GM23338 (cell line): ENCODE results near the gene TDG. TPM values are rescaled to one million over a fixed set of nuclear protein-coding genes. Genes with fewer than 3 reads are reported as not detected.

Experiments used
- ATAC-seq: fragments of 200-7000 bp; cut with Tn5 transposase; 3 replicates; pipeline ENCODE4 v1.9.1; 2020
- DNase-seq: peaks from one replicate; pipeline ENCODE4 v3.0.0-alpha.2; 2015; ENCODE audit warnings: low spot score
- H2AFZ ChIP-seq: fragments of 200-600 bp; sonication (generic); 2 replicates; pipeline ENCODE4 v1.8.0; 2016; ENCODE audit warnings: antibody characterized with exemption, mild to moderate bottlenecking, moderate library complexity
- H3F3A ChIP-seq: fragments of 200-600 bp; sonication (generic); replicated peaks from 2 replicates; pipeline ENCODE4 v1.8.0; 2017; ENCODE audit warnings: antibody characterized with exemption, mixed run types, low read depth
- H3K27ac ChIP-seq: fragments of 200-600 bp; sonication (generic); 2 replicates; pipeline ENCODE4 v1.6.1; 2016; ENCODE audit warnings: low read depth
- H3K27me3 ChIP-seq: fragments of 200-600 bp; sonication (generic); 2 replicates; pipeline ENCODE4 v1.8.0; 2016; ENCODE audit warnings: mild to moderate bottlenecking, mixed run types, moderate library complexity; ENCODE audit not compliant: insufficient read depth
- H3K36me3 ChIP-seq: fragments of 200-600 bp; sonication (generic); 2 replicates; pipeline ENCODE4 v1.8.0; 2016; ENCODE audit warnings: mild to moderate bottlenecking; ENCODE audit not compliant: insufficient read depth
- H3K4me1 ChIP-seq: fragments of 200-600 bp; sonication (generic); 2 replicates; pipeline ENCODE4 v1.8.0; 2016; ENCODE audit warnings: mild to moderate bottlenecking, moderate library complexity; ENCODE audit not compliant: insufficient read depth
- H3K4me2 ChIP-seq: fragments of 200-600 bp; sonication (generic); 2 replicates; pipeline ENCODE4 v1.7.1; 2017; ENCODE audit warnings: mixed run types
- H3K4me3 ChIP-seq: fragments of 200-600 bp; sonication (generic); 2 replicates; pipeline ENCODE4 v1.6.1; 2016; ENCODE audit warnings: mixed run types
- H3K79me2 ChIP-seq: fragments of 200-600 bp; sonication (generic); replicated peaks from 2 replicates; pipeline ENCODE4 v1.8.0; 2017; ENCODE audit warnings: mild to moderate bottlenecking; ENCODE audit not compliant: insufficient read depth
- H3K9me2 ChIP-seq: fragments of 200-600 bp; sonication (generic); 2 replicates; pipeline ENCODE4 v1.8.0; 2017; ENCODE audit not compliant: insufficient read depth
- H4K20me1 ChIP-seq: fragments of 200-600 bp; sonication (generic); replicated peaks from 2 replicates; pipeline ENCODE4 v1.8.0; 2017; ENCODE audit warnings: mild to moderate bottlenecking; ENCODE audit not compliant: insufficient read depth
- H3K27ac Mint-ChIP-seq: 2 replicates; pipeline ENCODE4 v1.8.0; 2020; ENCODE audit warnings: inconsistent platforms, mild to moderate bottlenecking, moderate library complexity, mixed read lengths
- H3K27me3 Mint-ChIP-seq: 3 replicates; pipeline ENCODE4 v1.8.0; 2022; ENCODE audit warnings: low read depth, mild to moderate bottlenecking, moderate library complexity, mixed read lengths, inconsistent platforms; ENCODE audit not compliant: insufficient read depth, poor library complexity
- H3K36me3 Mint-ChIP-seq: 3 replicates; pipeline ENCODE4 v1.8.0; 2021; ENCODE audit warnings: low read depth, mild to moderate bottlenecking, inconsistent platforms, moderate library complexity, mixed read lengths
- H3K4me1 Mint-ChIP-seq: 3 replicates; pipeline ENCODE4 v1.8.0; 2020; ENCODE audit warnings: mild to moderate bottlenecking, inconsistent platforms, mixed read lengths
- H3K4me3 Mint-ChIP-seq: 3 replicates; pipeline ENCODE4 v1.8.0; 2021; ENCODE audit warnings: moderate library complexity, mild to moderate bottlenecking, inconsistent platforms, mixed read lengths
- H3K9me3 Mint-ChIP-seq: 3 replicates; pipeline ENCODE4 v1.8.0; 2020; ENCODE audit warnings: moderate library complexity, mild to moderate bottlenecking, inconsistent platforms, mixed read lengths
- CREB1 ChIP-seq: fragments of 250-450 bp; sonication (Bioruptor Pico); IDR thresholded peaks from 2 replicates; pipeline ENCODE4 v1.5.0; 2020; ENCODE audit warnings: low read depth, mild to moderate bottlenecking, moderate library complexity
- CTCF ChIP-seq, 2 experiments: fragments of 200-600 bp in 1 of 2; sonication (generic) in 1 of 2; conservative IDR thresholded peaks; 2 replicates each; pipeline versions ENCODE4 v1.5.1 to v1.6.1; 2016 to 2017; ENCODE audit warnings: antibody characterized with exemption in 2 of 2, low read depth in 2 of 2, mild to moderate bottlenecking in 2 of 2, moderate library complexity in 1 of 2
- EZH2 ChIP-seq: fragments of 200-600 bp; sonication (generic); IDR thresholded peaks from one replicate; pipeline ENCODE4 v1.8.0; 2017; ENCODE audit warnings: antibody characterized with exemption, mild to moderate bottlenecking, low read depth; ENCODE audit not compliant: unreplicated experiment
- EZH2phosphoT487 ChIP-seq: fragments of 200-600 bp; sonication (generic); IDR thresholded peaks from one replicate; pipeline ENCODE4 v1.8.1; 2018; ENCODE audit warnings: antibody characterized with exemption; ENCODE audit not compliant: unreplicated experiment
- NANOG ChIP-seq: IDR thresholded peaks from 2 replicates; pipeline ENCODE4 v1.6.1; 2016; ENCODE audit warnings: antibody characterized with exemption, borderline replicate concordance
- STAT1 ChIP-seq: IDR thresholded peaks from one replicate; pipeline ENCODE4 v1.6.1; 2016; ENCODE audit warnings: antibody characterized with exemption; ENCODE audit not compliant: unreplicated experiment
- ZNF114 ChIP-seq: fragments of 250-450 bp; sonication (Bioruptor Pico); IDR thresholded peaks from 2 replicates; pipeline ENCODE4 v1.5.0; 2020; ENCODE audit warnings: mild to moderate bottlenecking, moderate library complexity
- ZNF331 ChIP-seq: fragments of 250-450 bp; sonication (Bioruptor Pico); IDR thresholded peaks from 2 replicates; pipeline ENCODE4 v1.5.0; 2020; ENCODE audit warnings: low read depth, mild to moderate bottlenecking, moderate library complexity
- polyA plus RNA-seq: library from polyadenylated mRNA; unstranded; fragments of >200 nt; fragmentation: Nextera tagmentation; extraction: Ambion mirVana; gene quantifications from 2 replicates; pipeline ENCODE4 v1.2.1, GENCODE V29; 2016
- total RNA-seq: library from RNA; depleted of rRNA; stranded (reverse); fragments of >200 nt; shearing (Covaris generic); gene quantifications from 2 replicates; pipeline ENCODE4 v1.2.3, GENCODE V29; 2014
- TF ChIP-seq, protein P1 (sequence below): IDR thresholded peaks from one replicate; pipeline ENCODE4 v1.6.1; 2018; ENCODE audit warnings: antibody characterized with exemption; ENCODE audit not compliant: unreplicated experiment
- TF ChIP-seq, protein P2 (sequence below): fragments of 250-450 bp; sonication (Bioruptor Pico); IDR thresholded peaks from 2 replicates; pipeline ENCODE4 v1.5.0; 2020; ENCODE audit warnings: mild to moderate bottlenecking, moderate library complexity

TDG gene
- total and polyA plus RNA-seq, 2 experiments from 2014 or later: 57.0 to 66.2 TPM

GRCh38 chr12:104010121-104010520 is 44.4 kb downstream of the TDG start:
- ATAC-seq (no peak), DNase-seq (no peak)
- Histone ChIP-seq H3F3A (no peaks in the 10 kb centered on the region), H2AFZ (no peak overlapping the region), H3K4me1 (no peaks in the 10 kb centered on the region), H3K9me2 (no peaks in the 10 kb centered on the region), H3K27me3 (no peaks in the 10 kb centered on the region), H3K4me3 (no peak overlapping the region), H4K20me1 (no peaks in the 10 kb centered on the region), H3K36me3 (no peaks in the 10 kb centered on the region), H3K4me2 (no peak overlapping the region), H3K27ac (no peak overlapping the region), H3K79me2 (no peaks in the 10 kb centered on the region)
- H3K27ac Mint-ChIP-seq: no peak overlapping the region
- H3K4me1 Mint-ChIP-seq: no peaks in the 10 kb centered on the region
- H3K36me3 Mint-ChIP-seq: peaks cover 3% of the 10 kb centered on the region; the same call in 1 of the 3 replicates
- peaks cover 7% of the 10 kb centered on the region for H3K27me3 Mint-ChIP-seq
- no peak overlapping the region for H3K4me3 Mint-ChIP-seq
- TF ChIP-seq ZNF331 (CRISPR knock-in tag) (no peak), EZH2phosphoT487 (no peak), STAT1 (no peak), ZNF114 (CRISPR knock-in tag) (no peak), NANOG (no peak), CREB1 (CRISPR knock-in tag) (no peak), EZH2 (no peak), CTCF (conservative IDR thresholded peaks at IDR 0.05; ENCODE audit: low read depth in 2 of 2) (no peak)
- TF ChIP-seq, protein P1, sequence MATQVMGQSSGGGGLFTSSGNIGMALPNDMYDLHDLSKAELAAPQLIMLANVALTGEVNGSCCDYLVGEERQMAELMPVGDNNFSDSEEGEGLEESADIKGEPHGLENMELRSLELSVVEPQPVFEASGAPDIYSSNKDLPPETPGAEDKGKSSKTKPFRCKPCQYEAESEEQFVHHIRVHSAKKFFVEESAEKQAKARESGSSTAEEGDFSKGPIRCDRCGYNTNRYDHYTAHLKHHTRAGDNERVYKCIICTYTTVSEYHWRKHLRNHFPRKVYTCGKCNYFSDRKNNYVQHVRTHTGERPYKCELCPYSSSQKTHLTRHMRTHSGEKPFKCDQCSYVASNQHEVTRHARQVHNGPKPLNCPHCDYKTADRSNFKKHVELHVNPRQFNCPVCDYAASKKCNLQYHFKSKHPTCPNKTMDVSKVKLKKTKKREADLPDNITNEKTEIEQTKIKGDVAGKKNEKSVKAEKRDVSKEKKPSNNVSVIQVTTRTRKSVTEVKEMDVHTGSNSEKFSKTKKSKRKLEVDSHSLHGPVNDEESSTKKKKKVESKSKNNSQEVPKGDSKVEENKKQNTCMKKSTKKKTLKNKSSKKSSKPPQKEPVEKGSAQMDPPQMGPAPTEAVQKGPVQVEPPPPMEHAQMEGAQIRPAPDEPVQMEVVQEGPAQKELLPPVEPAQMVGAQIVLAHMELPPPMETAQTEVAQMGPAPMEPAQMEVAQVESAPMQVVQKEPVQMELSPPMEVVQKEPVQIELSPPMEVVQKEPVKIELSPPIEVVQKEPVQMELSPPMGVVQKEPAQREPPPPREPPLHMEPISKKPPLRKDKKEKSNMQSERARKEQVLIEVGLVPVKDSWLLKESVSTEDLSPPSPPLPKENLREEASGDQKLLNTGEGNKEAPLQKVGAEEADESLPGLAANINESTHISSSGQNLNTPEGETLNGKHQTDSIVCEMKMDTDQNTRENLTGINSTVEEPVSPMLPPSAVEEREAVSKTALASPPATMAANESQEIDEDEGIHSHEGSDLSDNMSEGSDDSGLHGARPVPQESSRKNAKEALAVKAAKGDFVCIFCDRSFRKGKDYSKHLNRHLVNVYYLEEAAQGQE: no peak
- TF ChIP-seq, protein P2, sequence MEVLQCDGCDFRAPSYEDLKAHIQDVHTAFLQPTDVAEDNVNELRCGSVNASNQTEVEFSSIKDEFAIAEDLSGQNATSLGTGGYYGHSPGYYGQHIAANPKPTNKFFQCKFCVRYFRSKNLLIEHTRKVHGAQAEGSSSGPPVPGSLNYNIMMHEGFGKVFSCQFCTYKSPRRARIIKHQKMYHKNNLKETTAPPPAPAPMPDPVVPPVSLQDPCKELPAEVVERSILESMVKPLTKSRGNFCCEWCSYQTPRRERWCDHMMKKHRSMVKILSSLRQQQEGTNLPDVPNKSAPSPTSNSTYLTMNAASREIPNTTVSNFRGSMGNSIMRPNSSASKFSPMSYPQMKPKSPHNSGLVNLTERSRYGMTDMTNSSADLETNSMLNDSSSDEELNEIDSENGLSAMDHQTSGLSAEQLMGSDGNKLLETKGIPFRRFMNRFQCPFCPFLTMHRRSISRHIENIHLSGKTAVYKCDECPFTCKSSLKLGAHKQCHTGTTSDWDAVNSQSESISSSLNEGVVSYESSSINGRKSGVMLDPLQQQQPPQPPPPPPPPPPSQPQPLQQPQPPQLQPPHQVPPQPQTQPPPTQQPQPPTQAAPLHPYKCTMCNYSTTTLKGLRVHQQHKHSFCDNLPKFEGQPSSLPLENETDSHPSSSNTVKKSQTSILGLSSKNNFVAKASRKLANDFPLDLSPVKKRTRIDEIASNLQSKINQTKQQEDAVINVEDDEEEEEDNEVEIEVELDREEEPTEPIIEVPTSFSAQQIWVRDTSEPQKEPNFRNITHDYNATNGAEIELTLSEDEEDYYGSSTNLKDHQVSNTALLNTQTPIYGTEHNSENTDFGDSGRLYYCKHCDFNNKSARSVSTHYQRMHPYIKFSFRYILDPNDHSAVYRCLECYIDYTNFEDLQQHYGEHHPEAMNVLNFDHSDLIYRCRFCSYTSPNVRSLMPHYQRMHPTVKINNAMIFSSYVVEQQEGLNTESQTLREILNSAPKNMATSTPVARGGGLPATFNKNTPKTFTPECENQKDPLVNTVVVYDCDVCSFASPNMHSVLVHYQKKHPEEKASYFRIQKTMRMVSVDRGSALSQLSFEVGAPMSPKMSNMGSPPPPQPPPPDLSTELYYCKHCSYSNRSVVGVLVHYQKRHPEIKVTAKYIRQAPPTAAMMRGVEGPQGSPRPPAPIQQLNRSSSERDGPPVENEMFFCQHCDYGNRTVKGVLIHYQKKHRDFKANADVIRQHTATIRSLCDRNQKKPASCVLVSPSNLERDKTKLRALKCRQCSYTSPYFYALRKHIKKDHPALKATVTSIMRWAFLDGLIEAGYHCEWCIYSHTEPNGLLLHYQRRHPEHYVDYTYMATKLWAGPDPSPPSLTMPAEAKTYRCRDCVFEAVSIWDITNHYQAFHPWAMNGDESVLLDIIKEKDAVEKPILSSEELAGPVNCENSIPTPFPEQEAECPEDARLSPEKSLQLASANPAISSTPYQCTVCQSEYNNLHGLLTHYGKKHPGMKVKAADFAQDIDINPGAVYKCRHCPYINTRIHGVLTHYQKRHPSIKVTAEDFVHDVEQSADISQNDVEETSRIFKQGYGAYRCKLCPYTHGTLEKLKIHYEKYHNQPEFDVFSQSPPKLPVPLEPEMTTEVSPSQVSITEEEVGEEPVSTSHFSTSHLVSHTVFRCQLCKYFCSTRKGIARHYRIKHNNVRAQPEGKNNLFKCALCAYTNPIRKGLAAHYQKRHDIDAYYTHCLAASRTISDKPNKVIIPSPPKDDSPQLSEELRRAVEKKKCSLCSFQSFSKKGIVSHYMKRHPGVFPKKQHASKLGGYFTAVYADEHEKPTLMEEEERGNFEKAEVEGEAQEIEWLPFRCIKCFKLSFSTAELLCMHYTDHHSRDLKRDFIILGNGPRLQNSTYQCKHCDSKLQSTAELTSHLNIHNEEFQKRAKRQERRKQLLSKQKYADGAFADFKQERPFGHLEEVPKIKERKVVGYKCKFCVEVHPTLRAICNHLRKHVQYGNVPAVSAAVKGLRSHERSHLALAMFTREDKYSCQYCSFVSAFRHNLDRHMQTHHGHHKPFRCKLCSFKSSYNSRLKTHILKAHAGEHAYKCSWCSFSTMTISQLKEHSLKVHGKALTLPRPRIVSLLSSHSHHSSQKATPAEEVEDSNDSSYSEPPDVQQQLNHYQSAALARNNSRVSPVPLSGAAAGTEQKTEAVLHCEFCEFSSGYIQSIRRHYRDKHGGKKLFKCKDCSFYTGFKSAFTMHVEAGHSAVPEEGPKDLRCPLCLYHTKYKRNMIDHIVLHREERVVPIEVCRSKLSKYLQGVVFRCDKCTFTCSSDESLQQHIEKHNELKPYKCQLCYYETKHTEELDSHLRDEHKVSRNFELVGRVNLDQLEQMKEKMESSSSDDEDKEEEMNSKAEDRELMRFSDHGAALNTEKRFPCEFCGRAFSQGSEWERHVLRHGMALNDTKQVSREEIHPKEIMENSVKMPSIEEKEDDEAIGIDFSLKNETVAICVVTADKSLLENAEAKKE (CRISPR knock-in tag): no peak
- H3K9me3 Mint-ChIP-seq: peaks cover 12% of the 10 kb centered on the region
